Measurements from ENCODE around the gene C14orf93. TPM values are rescaled to one million over a fixed set of nuclear protein-coding genes. Genes with fewer than 3 reads are reported as not detected.

The C14orf93 gene
- polyA plus RNA-seq, 1 experiment: 14.7 TPM

GRCh38 chr14:23009483-23009938, 432 bp downstream of the C14orf93 start:
- TF ChIP-seq, protein P1, sequence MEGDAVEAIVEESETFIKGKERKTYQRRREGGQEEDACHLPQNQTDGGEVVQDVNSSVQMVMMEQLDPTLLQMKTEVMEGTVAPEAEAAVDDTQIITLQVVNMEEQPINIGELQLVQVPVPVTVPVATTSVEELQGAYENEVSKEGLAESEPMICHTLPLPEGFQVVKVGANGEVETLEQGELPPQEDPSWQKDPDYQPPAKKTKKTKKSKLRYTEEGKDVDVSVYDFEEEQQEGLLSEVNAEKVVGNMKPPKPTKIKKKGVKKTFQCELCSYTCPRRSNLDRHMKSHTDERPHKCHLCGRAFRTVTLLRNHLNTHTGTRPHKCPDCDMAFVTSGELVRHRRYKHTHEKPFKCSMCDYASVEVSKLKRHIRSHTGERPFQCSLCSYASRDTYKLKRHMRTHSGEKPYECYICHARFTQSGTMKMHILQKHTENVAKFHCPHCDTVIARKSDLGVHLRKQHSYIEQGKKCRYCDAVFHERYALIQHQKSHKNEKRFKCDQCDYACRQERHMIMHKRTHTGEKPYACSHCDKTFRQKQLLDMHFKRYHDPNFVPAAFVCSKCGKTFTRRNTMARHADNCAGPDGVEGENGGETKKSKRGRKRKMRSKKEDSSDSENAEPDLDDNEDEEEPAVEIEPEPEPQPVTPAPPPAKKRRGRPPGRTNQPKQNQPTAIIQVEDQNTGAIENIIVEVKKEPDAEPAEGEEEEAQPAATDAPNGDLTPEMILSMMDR (IDR thresholded peaks at IDR 0.05; ENCODE audit: insufficient read depth, low read depth, low read length): no peak
- ChIA-PET POLR2A (no interaction called here), CTCF (interaction anchor here (2.4 to 4.1 kb wide), 3 partner anchors 15 to 49 kb away, joined by 7 to 59 read pairs (median 32); partner anchors contain the start of gene CDH24)

GRCh38 chr14:23008831-23009230, 1.1 kb downstream of the C14orf93 start:
- no peak overlapping the region for H3K4me3 ChIP-seq (ENCODE audit: low read depth, low read length)
- H3K36me3 ChIP-seq (ENCODE audit: control insufficient read depth, insufficient read depth, low read length): no peaks in the 10 kb centered on the region
- no peak for DNase-seq (ENCODE audit: low read depth)
- ChIA-PET CTCF (interaction anchor here (0.6 to 4.1 kb wide), 5 partner anchors 15 to 100 kb away, joined by 3 to 59 read pairs (median 17); partner anchors contain the start of gene CDH24), POLR2A (no interaction called here)
- TF ChIP-seq, protein P1 (IDR thresholded peaks at IDR 0.05; ENCODE audit: insufficient read depth, low read depth, low read length): no peak
- no peaks in the 10 kb centered on the region for H3K27me3 ChIP-seq (ENCODE audit: control insufficient read depth, insufficient read depth, low read length)

More at GRCh38 chr14:23009483-23009938, 432 bp downstream of the C14orf93 start:
- H3K36me3 ChIP-seq (ENCODE audit: control insufficient read depth, insufficient read depth, low read length): no peaks in the 10 kb centered on the region
- peak overlapping the region; percentile 45 for H3K4me3 ChIP-seq (ENCODE audit: low read depth, low read length)
- no peak for DNase-seq (ENCODE audit: low read depth)
- no peaks in the 10 kb centered on the region for H3K27me3 ChIP-seq (ENCODE audit: control insufficient read depth, insufficient read depth, low read length)

- ChIA-PET POLR2A (interaction anchor here (0.6 to 1.3 kb wide), 4 partner anchors 28 to 293 kb away, joined by 3 to 14 read pairs (median 4); no protein-coding TSS in a partner anchor), CTCF (interaction anchor here (0.6 to 4.1 kb wide), 16 partner anchors 13 to 102 kb away, joined by 3 to 59 read pairs (median 6); partner anchors contain the start of genes AJUBA and CDH24)
- Histone ChIP-seq H3K4me3 (ENCODE audit: low read depth, low read length) (peak overlapping the region; percentile 75), H3K36me3 (ENCODE audit: control insufficient read depth, insufficient read depth, low read length) (no peaks in the 10 kb centered on the region), H3K27me3 (ENCODE audit: control insufficient read depth, insufficient read depth, low read length) (no peaks in the 10 kb centered on the region)
- TF ChIP-seq, protein P1 (IDR thresholded peaks at IDR 0.05; ENCODE audit: insufficient read depth, low read depth, low read length): peak; percentile 51
- peak; percentile 87 for DNase-seq (ENCODE audit: low read depth)
Observed at GRCh38 chr14:23006544-23007419, 3.2 kb downstream of the C14orf93 start.

GRCh38 chr14:23006188-23006534, 3.8 kb downstream of the C14orf93 start:
- POLR2A ChIA-PET: interaction anchor here (1.3 kb wide), 1 partner anchor 76 kb away, joined by 4 read pairs; no protein-coding TSS in a partner anchor

More at GRCh38 chr14:23006188-23006534, 3.8 kb downstream of the C14orf93 start:
- H3K27me3 ChIP-seq (ENCODE audit: control insufficient read depth, insufficient read depth, low read length): no peaks in the 10 kb centered on the region
- CTCF ChIA-PET: interaction anchor here (0.7 to 4.1 kb wide), 13 partner anchors 12 to 103 kb away, joined by 3 to 59 read pairs (median 8); partner anchors contain the start of genes AJUBA and CDH24
- TF ChIP-seq, protein P1 (IDR thresholded peaks at IDR 0.05; ENCODE audit: insufficient read depth, low read depth, low read length): no peak
- H3K36me3 ChIP-seq (ENCODE audit: control insufficient read depth, insufficient read depth, low read length): no peaks in the 10 kb centered on the region
- no peak for DNase-seq (ENCODE audit: low read depth)
- peak overlapping the region; percentile 75 for H3K4me3 ChIP-seq (ENCODE audit: low read depth, low read length)
